Measurements from ENCODE around the gene GNB2. TPM values are rescaled to one million over a fixed set of nuclear protein-coding genes. Genes with fewer than 3 reads are reported as not detected.

Gene GNB2
- 100 to 1,000 TPM; 181 to 271 TPM for total RNA-seq

DNA sequence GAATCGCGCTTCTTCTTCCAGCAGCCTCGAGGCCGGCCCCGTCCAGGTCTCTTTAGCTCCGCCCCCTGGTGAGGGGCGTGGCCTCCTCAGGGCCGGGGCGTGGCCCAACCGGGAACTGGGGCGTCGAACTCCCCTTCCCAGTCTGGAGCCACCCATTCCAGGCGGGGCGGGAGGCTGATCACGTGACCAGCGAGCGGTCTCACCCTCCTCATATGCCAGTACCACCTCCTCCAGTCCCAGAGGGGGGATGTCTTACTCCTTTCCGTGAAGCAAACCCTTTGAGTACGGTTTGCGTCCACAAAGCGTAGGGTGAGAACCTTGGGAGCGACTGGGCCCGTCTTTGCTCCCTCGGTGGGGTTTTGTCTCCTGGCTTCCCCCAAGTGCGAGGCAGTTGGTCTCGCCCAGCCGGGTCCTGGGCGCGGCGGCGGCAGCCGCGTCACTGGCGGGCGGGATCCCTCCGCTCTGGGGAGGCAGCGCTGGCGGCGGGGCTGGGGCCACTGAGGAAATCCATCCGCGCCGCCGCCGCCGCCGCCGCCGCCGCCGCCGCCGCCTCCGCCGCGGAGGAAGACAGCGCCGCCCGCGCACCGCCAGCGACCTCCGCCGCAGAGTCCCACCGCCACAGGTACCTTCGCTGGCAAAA is at the start of gene GNB2:
Gene GNB2 (plus strand): TSS at position 439 of the 640 bp plus-strand sequence. CDS start 2,526 bp downstream, outside the sequence.
- Mint-ChIP-seq H3K36me3 (ENCODE audit: low read depth) (peaks cover 35% of the 10 kb centered on the region), H3K4me3 (peak within 1 kb of the TSS; percentile 93), H3K4me1 (peaks cover 13% of the 10 kb centered on the region), H3K9me3 (no peaks in the 10 kb centered on the region), H3K27me3 (no peaks in the 10 kb centered on the region), H3K27ac (peak within 1 kb of the TSS; percentile 88)
- ATAC-seq (replicated peaks) = peak; percentile 82

GRCh38 chr7:100623951-100624824 is 49.4 kb upstream of the GNB2 start:
- Mint-ChIP-seq H3K4me1 (peaks cover 8% of the 10 kb centered on the region), H3K27ac (no peak overlapping the region)

GRCh38 chr7:100626055-100626454 is 47.5 kb upstream of the GNB2 start:
- H3K27me3 Mint-ChIP-seq = no peaks in the 10 kb centered on the region
- no peak for ATAC-seq (replicated peaks)
- H3K9me3 Mint-ChIP-seq = no peaks in the 10 kb centered on the region
- peaks cover 33% of the 10 kb centered on the region for H3K36me3 Mint-ChIP-seq (ENCODE audit: low read depth)
- H3K27ac Mint-ChIP-seq = peak overlapping the region; percentile 46
- peak overlapping the region; percentile 64 for H3K4me3 Mint-ChIP-seq
- H3K4me1 Mint-ChIP-seq = peaks cover 13% of the 10 kb centered on the region

More at GRCh38 chr7:100623951-100624824, 49.4 kb upstream of the GNB2 start:
- peaks cover 21% of the 10 kb centered on the region for H3K36me3 Mint-ChIP-seq (ENCODE audit: low read depth)
- no peak for ATAC-seq (replicated peaks)
- no peaks in the 10 kb centered on the region for H3K27me3 Mint-ChIP-seq
- no peaks in the 10 kb centered on the region for H3K9me3 Mint-ChIP-seq
- no peak overlapping the region for H3K4me3 Mint-ChIP-seq

DNA sequence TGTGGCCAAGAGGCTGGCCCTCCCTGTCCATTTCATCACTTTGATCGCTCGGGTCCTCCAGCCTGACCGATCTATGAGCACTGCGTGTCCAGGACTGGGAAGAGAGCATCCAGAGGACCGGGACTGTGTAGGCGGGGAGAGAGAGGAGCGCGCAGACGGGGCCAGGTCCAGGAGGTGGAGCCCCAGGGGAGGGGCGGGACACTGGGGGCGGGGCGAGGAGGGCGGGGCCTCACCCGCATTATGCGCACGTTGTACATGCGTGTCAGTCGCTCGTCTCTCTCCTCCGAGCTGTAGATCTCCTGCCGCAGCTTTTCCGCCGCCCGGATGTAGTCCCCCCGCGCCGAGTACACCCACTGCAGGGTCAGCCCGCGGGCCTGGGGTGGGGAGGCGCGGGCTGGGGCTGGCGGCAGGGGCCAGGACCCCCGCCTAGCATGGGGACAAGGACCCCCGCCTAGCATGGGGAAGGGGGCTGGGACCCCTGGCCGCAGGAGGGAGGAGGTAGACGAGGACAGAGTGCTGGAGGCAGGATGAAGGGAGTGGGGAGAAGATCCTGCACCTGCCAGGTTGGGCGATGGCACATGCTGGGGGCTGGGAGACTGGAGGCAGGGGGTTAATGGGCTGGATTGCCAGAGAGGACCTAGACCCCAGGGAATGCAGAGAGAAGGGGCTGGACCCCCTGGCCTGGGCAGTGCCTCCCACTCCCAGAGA is 46.9 kb upstream of the GNB2 start:
- Mint-ChIP-seq H3K4me3 (peak overlapping the region; percentile 64), H3K36me3 (ENCODE audit: low read depth) (peaks cover 26% of the 10 kb centered on the region), H3K27me3 (no peaks in the 10 kb centered on the region), H3K4me1 (peaks cover 13% of the 10 kb centered on the region), H3K27ac (peak overlapping the region; percentile 46), H3K9me3 (no peaks in the 10 kb centered on the region)
- ATAC-seq (replicated peaks) = peak; percentile 99

DNA sequence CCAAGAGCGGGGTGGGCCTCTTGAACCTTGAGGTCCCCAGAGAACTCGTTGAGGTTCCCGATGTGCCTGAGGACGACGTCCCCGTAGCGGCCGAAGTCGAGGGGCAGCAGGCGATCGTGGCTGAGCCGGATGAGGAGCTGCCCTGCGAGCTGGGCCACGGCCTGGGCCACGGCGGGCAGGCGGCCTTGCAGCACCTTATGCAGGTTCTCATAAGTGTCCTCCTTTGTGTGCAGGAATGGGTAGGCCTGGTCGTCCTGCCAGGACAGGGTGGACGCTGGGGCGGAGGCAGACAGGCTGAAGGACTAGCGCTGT is 46.3 kb upstream of the GNB2 start:
- peak overlapping the region; percentile 64 for H3K4me3 Mint-ChIP-seq
- no peaks in the 10 kb centered on the region for H3K9me3 Mint-ChIP-seq
- ATAC-seq (replicated peaks) = no peak
- no peak overlapping the region for H3K27ac Mint-ChIP-seq
- no peaks in the 10 kb centered on the region for H3K27me3 Mint-ChIP-seq
- peaks cover 21% of the 10 kb centered on the region for H3K36me3 Mint-ChIP-seq (ENCODE audit: low read depth)
- H3K4me1 Mint-ChIP-seq = peaks cover 13% of the 10 kb centered on the region

GRCh38 chr7:100629117-100629716 is 44.3 kb upstream of the GNB2 start:
- Mint-ChIP-seq H3K4me1 (peaks cover 13% of the 10 kb centered on the region), H3K27ac (no peak overlapping the region), H3K9me3 (no peaks in the 10 kb centered on the region)

DNA sequence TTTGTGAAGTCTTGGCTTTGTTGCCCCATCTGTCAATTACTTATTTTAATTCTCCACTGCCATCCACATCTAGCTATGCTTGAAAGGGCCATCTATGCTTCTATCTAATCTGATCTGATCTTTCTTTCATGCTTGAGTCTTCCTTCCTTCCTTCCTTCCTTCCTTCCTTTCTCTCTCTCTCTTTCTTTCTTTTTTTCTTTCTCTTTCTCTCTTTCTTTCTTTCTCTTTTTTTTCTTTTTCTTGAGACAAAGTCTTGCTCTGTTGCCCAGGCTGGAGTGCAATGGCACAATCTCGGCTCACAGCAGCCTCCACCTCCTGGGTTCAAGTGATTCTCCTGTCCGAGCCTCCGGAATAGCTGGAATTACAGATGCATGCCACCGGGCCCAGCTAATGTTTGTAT is 43.5 kb upstream of the GNB2 start:
- Mint-ChIP-seq H3K4me1 (peaks cover 19% of the 10 kb centered on the region), H3K9me3 (no peaks in the 10 kb centered on the region), H3K4me3 (no peak overlapping the region), H3K27me3 (no peaks in the 10 kb centered on the region), H3K27ac (peak overlapping the region; percentile 84), H3K36me3 (ENCODE audit: low read depth) (peaks cover 37% of the 10 kb centered on the region)
- no peak for ATAC-seq (replicated peaks)

More at GRCh38 chr7:100629117-100629716, 44.3 kb upstream of the GNB2 start:
- ATAC-seq (replicated peaks) = no peak
- Mint-ChIP-seq H3K4me3 (no peak overlapping the region), H3K36me3 (ENCODE audit: low read depth) (peaks cover 36% of the 10 kb centered on the region), H3K27me3 (no peaks in the 10 kb centered on the region)

DNA sequence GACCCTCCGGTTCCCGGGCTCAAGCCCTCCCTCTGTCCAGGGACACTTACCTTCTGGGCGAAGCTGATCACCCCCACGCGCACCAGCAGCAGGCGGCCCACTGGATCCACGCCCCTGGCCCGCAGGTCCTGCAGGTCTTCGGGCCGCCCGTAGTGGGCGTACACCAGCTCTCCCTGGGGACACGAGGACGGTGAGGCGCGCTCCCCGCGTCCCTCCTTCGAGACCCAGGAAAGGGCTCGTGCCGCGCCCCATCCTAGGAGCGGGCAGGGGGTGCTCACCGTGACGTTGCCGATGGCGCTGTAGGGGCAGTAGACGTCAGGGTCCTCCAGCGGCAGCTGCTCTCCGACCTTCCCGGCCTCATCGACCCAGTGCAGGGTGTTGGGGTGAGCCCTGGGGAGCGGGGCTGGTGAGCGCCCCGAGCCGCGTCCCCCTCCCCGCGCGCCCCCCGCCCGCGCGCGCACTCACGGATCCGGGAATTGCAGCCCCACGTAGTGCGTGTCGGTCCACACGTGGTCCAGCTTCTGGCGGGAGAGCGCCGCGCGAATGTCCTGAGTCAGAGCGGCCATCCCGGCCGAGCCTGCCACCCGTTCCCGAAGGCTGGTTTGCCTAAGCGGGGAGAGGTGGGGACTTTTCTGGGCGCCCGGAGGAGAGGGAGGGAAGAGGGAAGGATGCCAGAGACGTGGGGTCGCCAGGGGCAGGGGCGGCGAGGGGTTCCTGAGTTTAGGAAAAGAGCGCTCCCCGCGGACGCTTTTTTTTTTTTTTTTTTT is 40.4 kb upstream of the GNB2 start:
- Mint-ChIP-seq H3K27ac (peak overlapping the region; percentile 92), H3K4me1 (peaks cover 11% of the 10 kb centered on the region), H3K36me3 (ENCODE audit: low read depth) (peaks cover 43% of the 10 kb centered on the region), H3K9me3 (no peaks in the 10 kb centered on the region), H3K27me3 (no peaks in the 10 kb centered on the region), H3K4me3 (peak overlapping the region; percentile 86)
- ATAC-seq (replicated peaks) = peak; percentile 78

GRCh38 chr7:100639995-100640516 is 33.5 kb upstream of the GNB2 start:
- Mint-ChIP-seq H3K9me3 (no peaks in the 10 kb centered on the region), H3K36me3 (ENCODE audit: low read depth) (peaks cover 6% of the 10 kb centered on the region), H3K4me1 (no peaks in the 10 kb centered on the region), H3K27me3 (peaks cover 4% of the 10 kb centered on the region), H3K27ac (no peak overlapping the region), H3K4me3 (no peak overlapping the region)
- no peak for ATAC-seq (replicated peaks)

DNA sequence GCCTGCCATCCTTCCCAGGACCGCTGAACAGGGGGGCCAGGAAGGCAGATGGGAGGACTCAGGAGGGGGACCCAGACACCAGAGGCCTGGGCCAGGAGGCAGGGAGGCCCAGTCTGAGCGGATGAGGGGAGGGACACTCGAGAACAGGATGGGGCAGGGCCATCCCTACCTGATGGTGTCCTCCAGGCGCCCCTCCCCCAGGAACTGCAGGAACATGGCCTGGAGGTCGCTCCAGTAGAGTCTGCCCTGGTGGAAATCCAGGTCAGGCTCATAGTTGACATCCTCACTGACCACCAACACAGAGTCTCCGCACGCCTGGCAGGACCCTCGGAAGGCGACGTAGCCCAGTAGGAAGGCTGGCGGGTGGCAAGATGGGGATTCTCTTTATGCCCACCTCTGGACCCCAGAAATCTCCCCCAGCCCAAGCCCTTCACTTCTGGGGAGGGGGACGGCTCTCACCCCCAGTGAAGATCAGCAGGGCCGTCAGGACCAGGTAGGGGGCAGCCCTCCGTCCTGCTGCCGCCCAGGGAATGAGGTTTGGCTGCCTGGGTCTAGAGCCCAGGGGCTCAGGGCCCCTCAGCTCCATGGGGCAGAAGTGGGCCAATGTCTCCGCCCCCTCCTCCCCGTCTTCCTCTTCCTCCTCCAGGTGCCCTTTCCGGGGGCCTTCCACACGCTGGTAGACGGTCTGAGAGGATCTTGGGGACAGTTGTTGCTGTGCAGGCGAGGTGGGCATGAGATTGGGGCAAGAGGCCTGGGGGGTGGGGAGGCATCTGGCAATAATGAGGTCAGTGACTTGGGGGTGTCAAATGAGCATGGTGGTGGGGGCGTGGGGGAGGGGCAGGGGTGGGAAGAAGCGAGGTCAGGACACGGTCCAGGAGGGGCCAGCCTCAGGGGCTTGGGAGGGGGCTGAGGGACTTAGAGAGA is 32.8 kb upstream of the GNB2 start:
- H3K4me3 Mint-ChIP-seq = no peak overlapping the region
- ATAC-seq (replicated peaks) = no peak
- no peaks in the 10 kb centered on the region for H3K4me1 Mint-ChIP-seq
- no peaks in the 10 kb centered on the region for H3K9me3 Mint-ChIP-seq
- H3K27ac Mint-ChIP-seq = no peak overlapping the region
- H3K27me3 Mint-ChIP-seq = peaks cover 4% of the 10 kb centered on the region
- peaks cover 6% of the 10 kb centered on the region for H3K36me3 Mint-ChIP-seq (ENCODE audit: low read depth)

GRCh38 chr7:100641463-100641859 is 32.1 kb upstream of the GNB2 start, which contains the start of gene TFR2:
TSS of gene TFR2 (minus strand) at chr7:100641552. CDS start at chr7:100641509, 43 bp downstream.
- H3K9me3 Mint-ChIP-seq = no peaks in the 10 kb centered on the region
- peaks cover 4% of the 10 kb centered on the region for H3K27me3 Mint-ChIP-seq
- peaks cover 4% of the 10 kb centered on the region for H3K36me3 Mint-ChIP-seq (ENCODE audit: low read depth)
- H3K27ac Mint-ChIP-seq = no peak within 1 kb of the TSS
- ATAC-seq (replicated peaks) = no peak
- H3K4me3 Mint-ChIP-seq = no peak within 1 kb of the TSS
- H3K4me1 Mint-ChIP-seq = no peaks in the 10 kb centered on the region

DNA sequence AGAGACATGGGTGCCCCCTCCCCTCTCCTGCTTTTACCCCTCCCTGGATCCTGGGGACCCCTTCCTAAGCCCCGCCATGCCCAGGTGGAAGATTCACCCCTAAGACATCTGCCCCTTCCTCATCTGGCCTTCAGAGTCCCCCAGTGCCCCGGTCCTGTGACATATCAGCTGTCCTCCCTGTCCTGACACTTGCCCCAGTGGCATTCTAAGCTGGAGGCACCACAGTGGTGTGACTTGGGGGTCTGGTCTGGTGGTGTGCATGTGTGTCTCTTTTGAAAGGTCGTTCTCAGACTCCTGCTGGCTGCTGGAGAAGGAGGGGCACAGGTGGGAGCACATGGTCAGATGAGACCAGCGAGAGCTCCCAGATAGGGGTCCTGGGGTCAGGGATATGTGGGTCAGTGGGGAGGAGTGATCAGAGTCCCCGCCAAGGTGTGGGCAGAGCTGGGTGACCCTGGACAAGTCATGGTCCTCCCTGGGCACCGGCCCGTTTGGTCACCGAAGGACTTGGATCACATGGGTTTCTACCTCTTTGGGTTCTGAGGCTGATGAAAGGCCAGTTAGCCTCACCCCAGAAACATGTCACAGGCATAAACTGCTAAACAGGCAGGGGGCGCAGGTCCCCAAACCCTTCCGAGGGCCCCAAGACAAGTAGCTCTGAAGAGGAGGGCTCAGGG is 31.5 kb upstream of the GNB2 start:
- H3K4me3 Mint-ChIP-seq = no peak overlapping the region
- no peak for ATAC-seq (replicated peaks)
- no peaks in the 10 kb centered on the region for H3K36me3 Mint-ChIP-seq (ENCODE audit: low read depth)

More for the DNA sequence above, 31.5 kb upstream of the GNB2 start:
- Mint-ChIP-seq H3K27me3 (peaks cover 4% of the 10 kb centered on the region), H3K4me1 (no peaks in the 10 kb centered on the region), H3K9me3 (no peaks in the 10 kb centered on the region), H3K27ac (no peak overlapping the region)
